ENCODE results near the gene COQ8A. TPM values are rescaled to one million over a fixed set of nuclear protein-coding genes. Genes with fewer than 3 reads are reported as not detected.

The COQ8A gene
- total and polyA plus RNA-seq, 2 experiments from 2014 or later = 25.2 to 37.4 TPM

- Mint-ChIP-seq H3K4me3 (no peak overlapping the region), H3K4me1 (peaks cover 4% of the 10 kb centered on the region; the same call in 2 of the 3 replicates), H3K9me3 (peaks cover 5% of the 10 kb centered on the region; the same call in 2 of the 3 replicates), H3K36me3 (ENCODE audit: low read depth) (peaks cover 14% of the 10 kb centered on the region), H3K27ac (peak overlapping the region; percentile 29; the same call in 1 of the 2 replicates), H3K27me3 (ENCODE audit: insufficient read depth, low read depth, poor library complexity) (peaks cover 8% of the 10 kb centered on the region)
- H3K27me3 ChIP-seq (ENCODE audit: insufficient read depth) = no peaks in the 10 kb centered on the region
- H3K27ac ChIP-seq (ENCODE audit: low read depth) = no peak overlapping the region
- no peak for TF ChIP-seq ZNF331 (CRISPR knock-in tag; IDR thresholded peaks at IDR 0.05; ENCODE audit: low read depth)
- TF ChIP-seq ETS1 (IDR thresholded peaks at IDR 0.05) = no peak
- no peak for TF ChIP-seq POLR2AphosphoS5 (IDR thresholded peaks at IDR 0.05; ENCODE audit: low read depth)
- TF ChIP-seq CREB1 (CRISPR knock-in tag; IDR thresholded peaks at IDR 0.05; ENCODE audit: low read depth) = no peak
- TF ChIP-seq EZH2phosphoT487 (IDR thresholded peaks at IDR 0.05; ENCODE audit: unreplicated experiment) = no peak
- no peak for TF ChIP-seq CTCF (conservative IDR thresholded peaks at IDR 0.05; ENCODE audit: low read depth in 2 of 2)
- TF ChIP-seq ZNF114 (CRISPR knock-in tag; IDR thresholded peaks at IDR 0.05) = no peak
- TF ChIP-seq NANOG (IDR thresholded peaks at IDR 0.05; ENCODE audit: borderline replicate concordance) = no peak
- TF ChIP-seq ZNF462 (CRISPR knock-in tag; IDR thresholded peaks at IDR 0.05) = no peak
- no peak for TF ChIP-seq JUNB (IDR thresholded peaks at IDR 0.05; ENCODE audit: unreplicated experiment)
- TF ChIP-seq REST (IDR thresholded peaks at IDR 0.05; ENCODE audit: unreplicated experiment) = no peak
- no peak for TF ChIP-seq EZH2 (IDR thresholded peaks at IDR 0.05; ENCODE audit: low read depth, unreplicated experiment)
- no peak for TF ChIP-seq STAT1 (IDR thresholded peaks at IDR 0.05; ENCODE audit: unreplicated experiment)
- no peaks in the 10 kb centered on the region; the same call in 1 of the 2 replicates for H3K36me3 ChIP-seq (ENCODE audit: insufficient read depth)
- H3K4me1 ChIP-seq (ENCODE audit: insufficient read depth) = no peaks in the 10 kb centered on the region
- no peak for DNase-seq (ENCODE audit: low spot score)
- peaks cover 14% of the 10 kb centered on the region; the same call in 1 of the 2 replicates for H4K20me1 ChIP-seq (replicated peaks; ENCODE audit: insufficient read depth)
- ATAC-seq = no peak
- H3F3A ChIP-seq (replicated peaks; ENCODE audit: low read depth) = no peaks in the 10 kb centered on the region
- 0 out of 2 replicates have a peak, but pooled peaks cover 3% of the 10 kb centered on the region for H3K79me2 ChIP-seq (replicated peaks; ENCODE audit: insufficient read depth)
- no peak overlapping the region for H3K4me2 ChIP-seq
- no peak overlapping the region for H3K4me3 ChIP-seq
- no peaks in the 10 kb centered on the region for H3K9me2 ChIP-seq (ENCODE audit: insufficient read depth)
- H2AFZ ChIP-seq = no peak overlapping the region
Measured at GRCh38 chr1:226974544-226975258, 34.6 kb downstream of the COQ8A start.
